BLaER1 treated with 17β-estradiol and CSF1 and Interleukin-3, amounts not matched to agents 10 nM and 100 nM (cell line): ENCODE data around the gene ACKR1.
A peak's percentile ranks its signal among the peaks of the same experiment; 100 is the strongest.

Experiments
- H3K27ac ChIP-seq, 11 experiments: shearing (Covaris generic); formaldehyde crosslinking; 2 replicates each; pipeline ENCODE4 v1.8.1; 2022
- H3K27me3 ChIP-seq, 11 experiments: shearing (Covaris generic); formaldehyde crosslinking; 2 replicates each; pipeline ENCODE4 v1.8.1; 2022
- H3K36me3 ChIP-seq, 11 experiments: shearing (Covaris generic); formaldehyde crosslinking; 2 replicates each; pipeline ENCODE4 v1.8.1; 2022
- H3K4me1 ChIP-seq, 10 experiments: shearing (Covaris generic); formaldehyde crosslinking; 2 replicates each; pipeline ENCODE4 v1.8.1; 2022
- H3K4me2 ChIP-seq, 11 experiments: shearing (Covaris generic); formaldehyde crosslinking; 2 replicates each; pipeline ENCODE4 v1.8.1; 2022
- H3K4me3 ChIP-seq, 10 experiments: shearing (Covaris generic); formaldehyde crosslinking; 2 replicates each; pipeline ENCODE4 v1.8.1; 2022
- H3K9ac ChIP-seq, 11 experiments: shearing (Covaris generic); formaldehyde crosslinking; 2 replicates each; pipeline ENCODE4 v1.8.1; 2022
- H3K9me3 ChIP-seq, 11 experiments: shearing (Covaris generic); formaldehyde crosslinking; replicated peaks in 1 of 11; 2 replicates each; pipeline ENCODE4 v1.8.1; 2022
- H4K20me1 ChIP-seq, 11 experiments: shearing (Covaris generic); formaldehyde crosslinking; 2 replicates each; pipeline ENCODE4 v1.8.1; 2022
- Cebpa-rat ChIP-seq, 11 experiments: shearing (Covaris generic); IDR thresholded peaks; 2 replicates each; pipeline ENCODE4 v1.8.1; 2022

The ACKR1 gene

DNA sequence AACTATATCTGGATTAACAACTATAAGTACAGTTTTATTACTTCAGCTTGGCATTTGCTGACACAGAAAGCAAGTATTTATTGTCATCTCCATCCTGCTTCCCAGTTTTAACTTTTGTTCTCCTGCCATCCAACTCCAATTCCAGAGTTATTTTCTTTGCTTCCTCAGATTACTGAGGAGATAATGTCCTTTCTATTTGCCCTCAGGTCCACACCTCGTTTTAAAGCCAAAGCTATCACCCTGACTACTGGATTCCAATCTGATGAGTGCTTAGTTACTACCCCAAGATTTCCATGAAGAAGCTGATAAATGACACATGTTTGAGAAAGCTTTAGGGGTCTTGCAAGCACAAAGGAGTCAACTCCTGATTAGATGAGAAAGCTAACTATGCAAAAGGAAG lies 25.2 kb downstream of the ACKR1 start:
- Histone ChIP-seq H3K4me3 (no peak overlapping the region), H3K27me3 (no peaks in the 10 kb centered on the region), H3K9me3 (no peaks in the 10 kb centered on the region), H3K4me2 (no peak overlapping the region), H3K27ac (no peak overlapping the region), H3K4me1 (no peaks in the 10 kb centered on the region), H3K36me3 (no peaks in the 10 kb centered on the region), H4K20me1 (no peaks in the 10 kb centered on the region), H3K9ac (no peak overlapping the region)
- TF ChIP-seq Cebpa-rat (IDR thresholded peaks at IDR 0.05), result no peak

GRCh38 chr1:159239551-159240220 lies 35.0 kb downstream of the ACKR1 start:
- TF ChIP-seq Cebpa-rat (IDR thresholded peaks at IDR 0.05), result no peak
- H3K27ac ChIP-seq, result no peak overlapping the region

GRCh38 chr1:159247266-159247665 lies 42.6 kb downstream of the ACKR1 start:
- H3K9ac ChIP-seq, result no peak overlapping the region

More at GRCh38 chr1:159239551-159240220, 35.0 kb downstream of the ACKR1 start:
- H4K20me1 ChIP-seq, result no peaks in the 10 kb centered on the region
- H3K36me3 ChIP-seq, result no peaks in the 10 kb centered on the region
- H3K9me3 ChIP-seq, result peaks cover 0 to 13% (median 6%) of the 10 kb centered on the region in 11 experiments; a peak in 11 of 22 replicates
- no peak overlapping the region for H3K9ac ChIP-seq
- 0 out of 22 replicates have a peak overlapping the region, but pooled peaks of 1 of the 11 experiments have one; percentile 1 for H3K4me2 ChIP-seq
- H3K4me3 ChIP-seq, result no peak overlapping the region
- H3K4me1 ChIP-seq, result peaks cover 0 to 6% (median 0%) of the 10 kb centered on the region in 10 experiments; a peak in 1 of 20 replicates
- no peaks in the 10 kb centered on the region for H3K27me3 ChIP-seq

DNA sequence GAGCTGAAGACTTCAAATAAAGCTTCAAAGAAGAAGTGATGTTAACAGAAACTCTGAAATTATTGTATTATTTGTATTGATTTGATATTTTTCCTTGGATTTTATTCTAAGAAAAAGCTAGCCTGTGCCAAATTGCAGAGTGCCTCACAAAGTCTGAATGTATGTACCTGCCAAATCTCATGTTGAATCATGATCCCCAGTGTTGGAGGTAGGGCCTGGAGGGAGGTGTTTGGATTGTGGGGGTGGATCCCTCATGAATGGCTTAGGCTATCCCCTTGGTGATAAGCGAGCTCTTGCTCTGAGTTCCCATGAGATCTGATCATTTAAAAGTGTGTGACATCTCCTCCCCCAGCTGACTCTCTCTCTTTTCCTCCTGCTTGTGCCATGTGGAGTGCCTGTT lies 43.6 kb downstream of the ACKR1 start:
- no peak for TF ChIP-seq Cebpa-rat (IDR thresholded peaks at IDR 0.05)
- no peak overlapping the region for H3K9ac ChIP-seq
- no peak overlapping the region for H3K27ac ChIP-seq
- no peaks in the 10 kb centered on the region for H4K20me1 ChIP-seq
- H3K4me3 ChIP-seq, result no peak overlapping the region
- no peaks in the 10 kb centered on the region for H3K36me3 ChIP-seq
- H3K4me2 ChIP-seq, result no peak overlapping the region
- no peaks in the 10 kb centered on the region for H3K4me1 ChIP-seq
- H3K9me3 ChIP-seq, result peaks cover 17 to 40% (median 27%) of the 10 kb centered on the region in 11 experiments
- no peaks in the 10 kb centered on the region for H3K27me3 ChIP-seq

More at GRCh38 chr1:159247266-159247665, 42.6 kb downstream of the ACKR1 start:
- Histone ChIP-seq H3K4me3 (no peak overlapping the region), H3K4me1 (no peaks in the 10 kb centered on the region), H3K9me3 (peaks cover 20 to 46% (median 28%) of the 10 kb centered on the region in 11 experiments), H3K27me3 (no peaks in the 10 kb centered on the region), H3K4me2 (no peak overlapping the region), H3K36me3 (no peaks in the 10 kb centered on the region), H3K27ac (no peak overlapping the region), H4K20me1 (no peaks in the 10 kb centered on the region)
- no peak for TF ChIP-seq Cebpa-rat (IDR thresholded peaks at IDR 0.05)

GRCh38 chr1:159250638-159251216 lies 46.1 kb downstream of the ACKR1 start:
- Histone ChIP-seq H3K9me3 (peaks cover 18 to 40% (median 28%) of the 10 kb centered on the region in 11 experiments), H3K27ac (no peak overlapping the region), H3K27me3 (no peaks in the 10 kb centered on the region), H3K36me3 (no peaks in the 10 kb centered on the region), H3K4me1 (no peaks in the 10 kb centered on the region), H3K4me3 (no peak overlapping the region), H3K4me2 (no peak overlapping the region), H4K20me1 (no peaks in the 10 kb centered on the region), H3K9ac (no peak overlapping the region)
- TF ChIP-seq Cebpa-rat (IDR thresholded peaks at IDR 0.05), result no peak
